Mesothelial cell of epicardium (in vitro differentiated cells): ENCODE results near the gene ADGRD1. TPM values are rescaled to one million over a fixed set of nuclear protein-coding genes. Genes with fewer than 3 reads are reported as not detected.

Source experiments
- DNase-seq, 2 experiments: peaks; one replicate each; pipeline ENCODE4 v3.0.0; 2021; ENCODE audit warnings: low spot score in 2 of 2; ENCODE audit not compliant: unreplicated experiment in 2 of 2
- H3K27ac Mint-ChIP-seq: 2 replicates; pipeline ENCODE4 v1.8.0; 2021; ENCODE audit warnings: mixed read lengths
- H3K27me3 Mint-ChIP-seq: 2 replicates; pipeline ENCODE4 v1.8.0; 2021; ENCODE audit warnings: low read depth, mixed read lengths
- H3K36me3 Mint-ChIP-seq: 2 replicates; pipeline ENCODE4 v1.8.0; 2021; ENCODE audit warnings: mixed read lengths
- H3K4me1 Mint-ChIP-seq: 2 replicates; pipeline ENCODE4 v1.8.0; 2021; ENCODE audit warnings: mixed read lengths
- H3K4me3 Mint-ChIP-seq: 2 replicates; pipeline ENCODE4 v1.8.0; 2021; ENCODE audit warnings: mild to moderate bottlenecking, moderate library complexity, mixed read lengths
- H3K9me3 Mint-ChIP-seq: 2 replicates; pipeline ENCODE4 v1.8.0; 2021; ENCODE audit warnings: mixed read lengths
- CTCF ChIP-seq: fragments of 200-600 bp; sonication (generic); IDR thresholded peaks from one replicate; pipeline ENCODE4 v1.5.0; 2021; ENCODE audit warnings: antibody characterized with exemption; ENCODE audit not compliant: unreplicated experiment
- total RNA-seq: library from RNA; stranded (reverse); gene quantifications from 3 replicates; pipeline ENCODE4 v1.2.1, GENCODE V29; 2021

Gene ADGRD1
- total RNA-seq, 1 donor from 2014 or later, result 7.2 TPM

- H3K27ac Mint-ChIP-seq, result no peak overlapping the region
- H3K27me3 Mint-ChIP-seq, result peaks cover 7% of the 10 kb centered on the region
- no peak for TF ChIP-seq CTCF
- H3K9me3 Mint-ChIP-seq, result no peaks in the 10 kb centered on the region
- H3K4me1 Mint-ChIP-seq, result no peaks in the 10 kb centered on the region
- no peak for DNase-seq
- H3K36me3 Mint-ChIP-seq, result no peaks in the 10 kb centered on the region
- H3K4me3 Mint-ChIP-seq, result no peak overlapping the region
Measured at GRCh38 chr12:131020326-131021153, 66.8 kb downstream of the ADGRD1 start.

- no peak overlapping the region for H3K4me3 Mint-ChIP-seq
- no peaks in the 10 kb centered on the region for H3K36me3 Mint-ChIP-seq
- no peak overlapping the region for H3K27ac Mint-ChIP-seq
- no peaks in the 10 kb centered on the region for H3K4me1 Mint-ChIP-seq
- peaks cover 4% of the 10 kb centered on the region for H3K27me3 Mint-ChIP-seq
- TF ChIP-seq CTCF, result no peak
- no peak for DNase-seq
- H3K9me3 Mint-ChIP-seq, result no peaks in the 10 kb centered on the region
Measured at GRCh38 chr12:131021154-131021541, 67.4 kb downstream of the ADGRD1 start.

GRCh38 chr12:131024026-131024425 lies 70.3 kb downstream of the ADGRD1 start:
- Mint-ChIP-seq H3K9me3 (no peaks in the 10 kb centered on the region), H3K27ac (no peak overlapping the region), H3K36me3 (no peaks in the 10 kb centered on the region), H3K27me3 (peaks cover 5% of the 10 kb centered on the region), H3K4me3 (no peak overlapping the region), H3K4me1 (no peaks in the 10 kb centered on the region)
- DNase-seq, result no peak
- TF ChIP-seq CTCF, result no peak

- TF ChIP-seq CTCF, result no peak
- Mint-ChIP-seq H3K4me1 (no peaks in the 10 kb centered on the region), H3K9me3 (no peaks in the 10 kb centered on the region), H3K4me3 (no peak overlapping the region), H3K36me3 (no peaks in the 10 kb centered on the region), H3K27me3 (peaks cover 4% of the 10 kb centered on the region), H3K27ac (no peak overlapping the region)
- DNase-seq, result no peak
Measured at GRCh38 chr12:131024721-131025120, 71.0 kb downstream of the ADGRD1 start.

GRCh38 chr12:131025234-131025633 lies 71.5 kb downstream of the ADGRD1 start:
- Mint-ChIP-seq H3K4me3 (no peak overlapping the region), H3K9me3 (no peaks in the 10 kb centered on the region), H3K27ac (no peak overlapping the region), H3K4me1 (no peaks in the 10 kb centered on the region), H3K27me3 (peaks cover 4% of the 10 kb centered on the region), H3K36me3 (no peaks in the 10 kb centered on the region)
- no peak for TF ChIP-seq CTCF
- no peak for DNase-seq
